Measurements from ENCODE around the gene ODF2. TPM values are rescaled to one million over a fixed set of nuclear protein-coding genes. Genes with fewer than 3 reads are reported as not detected.

ODF2 gene
- total and polyA plus RNA-seq, 2 experiments from 2014 or later, result 17.5 to 26.9 TPM

Small RNA genes lying within 50 kb of the gene (small RNA-seq; reads per million reads assigned to genes)
- not detected for gene RNU7-171P (ENCODE audit: low replicate concordance)

Other genes starting within 250 kb of the ODF2 start
- 44.4 and 48.4 TPM in 2 replicates for gene GOLGA2, start 180.0 kb upstream of the ODF2 start, total RNA-seq (2014; rRNA removed; shearing (Covaris generic))
- gene GOLGA2, start 180.0 kb upstream of the ODF2 start, polyA plus RNA-seq (2016; fragmentation: Nextera tagmentation; extraction: Ambion mirVana), result 31.4 and 32.6 TPM in 2 replicates
- 26.6 and 31.8 TPM in 2 replicates for gene SWI5, start 179.7 kb upstream of the ODF2 start, total RNA-seq (2014; rRNA removed; shearing (Covaris generic))
- gene SWI5, start 179.7 kb upstream of the ODF2 start, polyA plus RNA-seq (2016; fragmentation: Nextera tagmentation; extraction: Ambion mirVana), result 35.7 and 42.5 TPM in 2 replicates
- 12.0 and 15.4 TPM in 2 replicates for gene TRUB2, start 133.6 kb upstream of the ODF2 start, total RNA-seq (2014; rRNA removed; shearing (Covaris generic))
- gene TRUB2, start 133.6 kb upstream of the ODF2 start, polyA plus RNA-seq (2016; fragmentation: Nextera tagmentation; extraction: Ambion mirVana), result 29.4 and 31.4 TPM in 2 replicates
- gene COQ4, start 133.2 kb upstream of the ODF2 start, total RNA-seq (2014; rRNA removed; shearing (Covaris generic)), result 29.2 and 35.3 TPM in 2 replicates
- gene COQ4, start 133.2 kb upstream of the ODF2 start, polyA plus RNA-seq (2016; fragmentation: Nextera tagmentation; extraction: Ambion mirVana), result 34.5 and 37.0 TPM in 2 replicates
- gene SLC27A4, start 115.5 kb upstream of the ODF2 start, total RNA-seq (2014; rRNA removed; shearing (Covaris generic)), result 21.4 and 25.3 TPM in 2 replicates
- 7.9 and 9.9 TPM in 2 replicates for gene SLC27A4, start 115.5 kb upstream of the ODF2 start, polyA plus RNA-seq (2016; fragmentation: Nextera tagmentation; extraction: Ambion mirVana)
- gene URM1, start 84.6 kb upstream of the ODF2 start, total RNA-seq (2014; rRNA removed; shearing (Covaris generic)), result 45.3 and 47.8 TPM in 2 replicates
- gene URM1, start 84.6 kb upstream of the ODF2 start, polyA plus RNA-seq (2016; fragmentation: Nextera tagmentation; extraction: Ambion mirVana), result 27.9 and 28.6 TPM in 2 replicates
- gene CERCAM, start 35.1 kb upstream of the ODF2 start, total RNA-seq (2014; rRNA removed; shearing (Covaris generic)), result 5.6 and 7.9 TPM in 2 replicates
- gene CERCAM, start 35.1 kb upstream of the ODF2 start, polyA plus RNA-seq (2016; fragmentation: Nextera tagmentation; extraction: Ambion mirVana), result 2.7 TPM in 2 replicates
- 19.6 and 22.1 TPM in 2 replicates for gene GLE1, start 48.7 kb downstream of the ODF2 start, total RNA-seq (2014; rRNA removed; shearing (Covaris generic))
- 7.3 and 7.4 TPM in 2 replicates for gene GLE1, start 48.7 kb downstream of the ODF2 start, polyA plus RNA-seq (2016; fragmentation: Nextera tagmentation; extraction: Ambion mirVana)
- gene SPTAN1, start 96.6 kb downstream of the ODF2 start, total RNA-seq (2014; rRNA removed; shearing (Covaris generic)), result 160 and 195 TPM in 2 replicates
- 98.3 and 108 TPM in 2 replicates for gene SPTAN1, start 96.6 kb downstream of the ODF2 start, polyA plus RNA-seq (2016; fragmentation: Nextera tagmentation; extraction: Ambion mirVana)
- 68.4 and 78.3 TPM in 2 replicates for gene DYNC2I2, start 200.8 kb downstream of the ODF2 start, total RNA-seq (2014; rRNA removed; shearing (Covaris generic))
- 48.7 and 51.5 TPM in 2 replicates for gene DYNC2I2, start 200.8 kb downstream of the ODF2 start, polyA plus RNA-seq (2016; fragmentation: Nextera tagmentation; extraction: Ambion mirVana)
- 949 and 964 TPM in 2 replicates for gene SET, start 233.2 kb downstream of the ODF2 start, total RNA-seq (2014; rRNA removed; shearing (Covaris generic))
- gene SET, start 233.2 kb downstream of the ODF2 start, polyA plus RNA-seq (2016; fragmentation: Nextera tagmentation; extraction: Ambion mirVana), result 1,113 and 1,261 TPM in 2 replicates
- 16.3 and 17.7 TPM in 2 replicates for gene PKN3, start 246.5 kb downstream of the ODF2 start, total RNA-seq (2014; rRNA removed; shearing (Covaris generic))
- gene PKN3, start 246.5 kb downstream of the ODF2 start, polyA plus RNA-seq (2016; fragmentation: Nextera tagmentation; extraction: Ambion mirVana), result 6.2 and 6.7 TPM in 2 replicates

Measured in GM23338 (cell line).